ENCODE data around the gene SNTG2.
"Not testable (repeated sequence)": the region's sequence is repeated elsewhere in the genome, so short reads cannot be mapped to it uniquely, and the experiment has no call there.

SNTG2 gene

DNA sequence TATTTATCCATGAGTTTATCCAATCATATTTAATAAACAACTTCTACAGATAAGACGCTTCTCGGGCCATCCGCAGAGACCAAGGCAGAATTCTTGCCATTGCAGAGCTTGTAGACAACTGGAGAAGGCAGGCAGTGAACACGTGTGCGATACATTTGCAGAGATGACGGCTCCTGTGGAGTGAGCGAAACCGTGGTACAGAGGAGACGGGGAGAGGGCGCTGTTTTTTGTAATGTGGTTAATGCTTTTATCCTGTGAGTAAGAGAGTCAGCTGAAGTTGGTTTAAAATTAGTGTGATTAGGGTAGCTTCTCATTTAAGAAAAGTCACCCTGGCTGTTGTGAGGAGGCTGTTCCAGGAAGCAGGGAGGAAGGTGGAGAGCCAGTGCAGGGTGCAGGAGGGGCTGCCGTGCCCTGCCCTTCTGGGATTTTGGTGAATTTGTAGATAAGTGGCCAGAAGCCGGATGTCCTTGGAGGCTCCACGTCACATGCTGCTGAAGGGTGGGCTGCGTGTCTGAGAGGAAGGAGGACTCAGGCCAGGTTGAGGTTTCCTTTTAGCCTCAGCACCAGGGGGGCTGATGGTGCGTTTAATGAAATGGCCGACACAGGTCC is 151.4 kb downstream of the SNTG2 start:
- DNase-seq = no peak

DNA sequence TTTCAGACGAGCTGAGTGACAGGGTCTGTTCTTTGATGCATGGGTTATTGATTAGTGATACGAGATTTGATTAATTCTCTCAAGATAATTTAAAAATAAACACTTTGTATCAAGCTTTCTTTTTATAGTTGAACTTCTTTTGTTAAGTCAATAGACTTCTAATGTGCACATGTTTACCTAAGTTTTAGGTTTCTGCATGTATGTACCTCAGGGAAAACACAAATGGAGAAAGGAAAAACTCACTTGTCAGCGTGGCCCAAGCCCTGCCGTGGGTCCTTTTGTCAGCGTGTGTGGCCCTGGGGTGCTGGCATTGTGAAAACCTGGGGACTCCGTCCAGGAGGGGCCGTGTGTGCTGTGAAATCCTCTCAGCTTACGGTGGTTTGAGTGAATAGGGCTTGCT is 153.7 kb downstream of the SNTG2 start:
- DNase-seq = no peak

GRCh38 chr2:1106344-1106743 is 155.7 kb downstream of the SNTG2 start:
- DNase-seq = not testable (repeated sequence)

DNA sequence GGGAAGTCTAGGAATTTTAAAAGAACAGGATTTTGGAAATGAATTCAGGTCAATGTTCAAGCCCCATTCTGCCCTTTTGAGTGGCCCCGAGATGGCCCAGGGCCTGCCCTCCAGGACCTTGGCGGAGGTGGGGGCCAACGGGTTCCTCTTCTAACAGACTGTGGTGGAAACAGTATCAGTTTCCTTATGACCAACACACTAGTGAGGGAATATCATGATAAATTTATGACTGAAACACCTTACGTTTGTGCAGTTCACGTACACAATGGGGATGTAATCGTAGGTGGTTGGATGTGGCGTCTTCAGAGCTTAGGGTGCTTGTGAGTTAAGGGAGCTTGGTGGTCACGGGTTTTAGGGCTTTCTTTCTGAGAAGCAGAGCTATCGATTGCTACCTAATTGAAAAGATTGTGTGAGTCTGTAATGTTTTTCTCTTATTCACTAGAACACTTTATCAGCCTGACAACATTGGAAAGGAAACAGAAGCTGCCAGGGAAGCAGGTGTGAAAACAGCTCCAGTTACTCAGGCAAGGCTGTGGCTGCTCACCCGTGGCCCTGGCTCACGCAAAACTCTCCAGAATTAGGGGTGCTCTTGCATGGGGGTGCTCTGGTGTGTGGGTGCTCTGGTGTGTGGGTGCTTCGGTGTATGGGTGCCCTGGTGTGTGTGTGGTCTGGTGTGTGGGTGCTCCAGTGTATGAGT is 165.3 kb downstream of the SNTG2 start:
- no peak for DNase-seq

DNA sequence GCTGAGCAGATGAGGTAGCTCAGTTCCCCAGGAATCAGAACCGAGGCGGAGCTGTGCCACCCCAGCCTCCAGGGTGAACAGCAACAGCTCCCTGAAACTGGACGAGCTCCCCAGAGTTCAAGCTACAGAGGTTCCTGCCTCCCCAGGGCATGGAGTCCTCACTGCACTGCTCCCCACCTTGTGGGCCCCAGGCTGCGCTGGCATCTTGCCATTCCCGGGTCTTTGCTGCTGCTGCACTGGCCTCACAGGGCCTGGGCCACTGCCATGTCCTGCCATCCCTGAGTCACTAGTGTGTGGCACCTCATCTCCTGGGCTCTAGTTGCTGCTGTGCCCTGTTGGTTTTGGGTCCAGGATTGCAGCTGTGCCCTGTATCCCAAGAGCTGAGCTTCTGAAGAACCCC is 166.9 kb downstream of the SNTG2 start:
- no peak for DNase-seq

DNA sequence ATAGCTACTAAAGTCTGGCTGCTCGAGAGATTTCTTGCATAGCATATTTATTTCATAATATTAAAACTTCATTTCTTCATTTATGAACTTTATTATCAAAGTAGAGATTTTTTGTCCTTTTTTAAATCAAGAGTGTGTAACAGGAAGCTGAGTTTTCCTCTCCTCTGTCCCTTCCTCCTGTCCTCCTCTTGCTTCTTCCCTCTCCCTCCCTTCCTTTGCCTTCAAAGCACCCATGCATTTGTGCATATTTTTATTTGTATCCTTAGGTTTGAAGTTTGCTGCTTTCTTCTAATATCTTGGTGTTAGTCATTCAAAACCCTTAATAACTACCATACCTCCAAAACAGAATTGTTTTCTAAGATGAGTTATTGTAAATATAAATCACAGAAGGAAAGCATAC is 174.6 kb downstream of the SNTG2 start:
- no peak for DNase-seq

- DNase-seq = no peak
These were observed 175.2 kb downstream of the SNTG2 start for GRCh38 chr2:1125633-1126370.

DNA sequence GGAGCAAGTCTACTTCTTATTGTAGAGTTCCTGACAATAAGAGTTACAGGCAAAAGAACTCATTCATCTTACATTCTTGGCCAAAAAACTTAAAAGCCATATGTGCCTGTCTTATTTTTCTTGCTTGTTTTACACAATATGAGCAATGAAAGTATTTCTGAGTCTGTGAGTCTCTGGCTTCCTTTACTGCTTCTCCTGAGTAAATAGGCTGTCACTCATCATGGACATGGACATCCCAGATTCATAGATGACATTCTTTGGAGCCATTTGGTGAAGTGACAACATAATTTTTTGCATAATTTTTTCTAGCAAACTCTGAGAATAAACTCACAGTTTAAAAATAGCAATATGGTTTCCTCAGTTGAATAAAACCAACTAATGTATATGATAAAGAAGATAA is 179.3 kb downstream of the SNTG2 start:
- no peak for DNase-seq

DNA sequence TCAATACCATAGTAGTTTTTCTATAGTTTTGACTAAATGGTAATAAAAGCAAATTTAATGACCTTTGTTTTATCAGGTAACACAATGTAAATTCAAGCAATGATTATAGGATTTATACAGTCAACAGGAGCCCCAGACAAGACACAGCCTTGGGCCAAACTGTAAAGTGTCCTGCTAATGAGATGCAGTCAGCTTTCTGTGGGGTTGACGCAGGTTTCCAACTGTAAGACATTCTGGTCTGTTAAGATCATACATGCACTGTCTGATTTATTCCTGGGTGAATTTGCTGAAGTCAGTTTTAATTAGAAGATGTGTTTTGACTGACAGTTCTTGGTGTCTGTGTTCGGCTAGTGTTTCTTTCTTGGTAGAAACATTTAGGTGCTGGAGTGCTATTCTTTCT is 180.3 kb downstream of the SNTG2 start:
- DNase-seq = no peak

GRCh38 chr2:1132328-1132969 is 181.8 kb downstream of the SNTG2 start:
- no peak for DNase-seq

DNA sequence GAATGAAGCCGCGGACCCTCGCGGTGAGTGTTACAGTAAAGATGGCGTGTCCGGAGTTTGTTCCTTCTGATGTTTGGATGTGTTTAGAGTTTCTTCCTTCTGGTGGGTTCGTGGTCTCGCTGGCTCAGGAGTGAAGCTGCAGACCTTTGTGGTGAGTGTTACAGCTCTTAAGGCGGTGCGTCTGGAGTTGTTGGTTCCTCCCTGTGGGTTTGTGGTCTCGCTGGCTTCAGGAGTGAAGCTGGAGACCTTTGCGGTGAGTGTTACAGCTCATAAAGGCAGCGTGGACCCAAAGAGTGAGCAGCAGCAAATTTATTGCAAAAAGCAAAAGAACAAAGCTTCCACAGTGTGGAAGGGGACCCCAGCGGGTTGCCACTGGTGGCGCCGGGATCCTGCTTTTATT is 183.2 kb downstream of the SNTG2 start:
- DNase-seq = not testable (repeated sequence)

DNA sequence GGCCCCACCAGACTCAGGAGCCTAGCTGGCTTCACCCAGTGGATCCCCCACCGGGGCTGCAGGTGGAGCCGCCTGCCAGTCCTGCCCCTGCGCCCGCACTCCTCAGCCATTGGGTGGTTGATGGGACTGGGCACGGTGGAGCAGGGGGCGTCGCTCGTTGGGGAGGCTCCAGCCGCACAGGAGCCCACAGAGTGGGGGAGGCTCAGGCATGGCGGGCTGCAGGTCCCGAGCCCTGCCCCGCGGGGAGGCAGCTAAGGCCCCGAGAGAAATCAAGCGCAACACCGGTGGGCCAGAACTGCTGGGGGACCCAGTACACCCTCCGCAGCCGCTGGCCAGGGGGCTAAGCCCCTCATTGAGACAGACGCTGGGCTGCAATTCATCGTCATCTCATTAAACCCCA is 184.0 kb downstream of the SNTG2 start:
- DNase-seq = no peak

DNA sequence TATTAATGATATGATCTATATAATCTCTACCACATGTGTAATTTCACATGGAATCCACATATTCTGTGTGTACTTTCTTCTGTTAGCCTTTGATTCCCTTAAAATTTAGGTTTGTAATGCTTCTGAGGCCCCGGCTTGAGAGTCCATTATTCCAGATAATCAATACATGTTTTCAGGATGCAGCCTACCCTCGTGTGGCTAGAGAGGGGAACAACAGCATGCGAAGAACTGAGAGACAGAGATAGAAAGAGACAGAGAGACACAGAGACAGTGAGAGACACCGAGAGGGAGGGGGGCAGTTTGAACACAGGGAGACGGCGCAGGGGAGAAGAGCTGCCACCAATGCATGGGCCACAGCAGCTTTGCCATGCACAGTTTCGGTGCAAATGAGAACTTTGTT is 185.4 kb downstream of the SNTG2 start:
- DNase-seq = no peak

DNA sequence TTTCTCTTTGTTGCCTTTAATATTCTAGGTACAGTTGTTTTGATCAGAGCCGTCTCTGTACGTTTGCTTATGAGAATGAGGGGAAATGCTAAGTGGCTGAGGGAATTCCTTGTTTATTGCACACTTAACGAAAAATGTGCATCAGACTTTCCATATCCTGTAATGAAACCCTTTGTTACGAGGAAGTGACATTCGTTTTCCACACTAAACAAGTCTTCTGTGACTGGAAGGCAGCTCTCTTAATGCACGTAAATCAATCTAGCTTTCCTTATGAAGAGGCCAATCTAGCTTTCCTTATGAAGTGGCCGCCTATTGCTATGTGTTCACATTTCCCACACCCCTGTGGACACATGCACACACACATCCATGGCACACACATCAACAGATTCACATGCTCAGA is 186.2 kb downstream of the SNTG2 start:
- no peak for DNase-seq

DNA sequence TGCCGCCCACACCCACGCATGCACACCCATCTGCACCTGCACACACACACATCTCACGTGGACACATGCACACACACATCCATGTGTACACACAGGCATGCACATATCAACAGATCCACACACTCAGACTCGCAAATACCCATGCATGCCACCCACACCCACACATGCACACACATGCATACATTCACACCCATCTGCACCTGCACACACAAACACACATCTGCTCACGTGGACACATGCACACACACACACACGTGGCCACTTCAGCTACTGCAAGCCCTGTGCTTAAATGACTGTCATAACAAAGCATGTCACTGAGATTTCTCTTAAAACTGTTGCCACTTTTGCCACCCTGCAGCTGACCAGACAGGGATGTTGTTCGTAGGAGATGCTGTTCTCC is 186.6 kb downstream of the SNTG2 start:
- no peak for DNase-seq

DNA sequence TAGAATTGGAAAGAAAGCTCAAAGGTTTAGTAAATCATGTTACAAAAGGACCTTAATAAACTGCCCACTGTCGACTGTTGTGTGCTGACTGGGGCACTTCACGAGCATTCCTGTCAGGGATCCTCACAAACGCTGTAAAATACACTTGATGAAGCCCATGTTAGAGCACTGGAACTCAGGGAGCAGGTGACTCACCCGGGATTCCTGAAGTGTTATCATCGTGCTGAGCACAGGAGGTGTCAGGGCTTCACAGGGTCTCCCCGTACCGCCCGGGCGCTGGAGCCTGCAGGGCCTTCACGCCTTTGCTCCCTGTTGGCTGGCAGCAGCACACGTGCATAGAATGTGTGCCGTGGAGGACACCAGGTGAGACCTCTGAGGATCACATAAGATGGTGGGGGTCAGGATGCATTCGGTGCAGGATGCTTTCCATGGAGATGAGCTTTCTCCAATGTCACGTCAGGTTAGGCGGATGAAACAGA is 187.3 kb downstream of the SNTG2 start:
- DNase-seq = no peak

GRCh38 chr2:1140389-1141003 is 189.8 kb downstream of the SNTG2 start:
- DNase-seq = peak; percentile 34

DNA sequence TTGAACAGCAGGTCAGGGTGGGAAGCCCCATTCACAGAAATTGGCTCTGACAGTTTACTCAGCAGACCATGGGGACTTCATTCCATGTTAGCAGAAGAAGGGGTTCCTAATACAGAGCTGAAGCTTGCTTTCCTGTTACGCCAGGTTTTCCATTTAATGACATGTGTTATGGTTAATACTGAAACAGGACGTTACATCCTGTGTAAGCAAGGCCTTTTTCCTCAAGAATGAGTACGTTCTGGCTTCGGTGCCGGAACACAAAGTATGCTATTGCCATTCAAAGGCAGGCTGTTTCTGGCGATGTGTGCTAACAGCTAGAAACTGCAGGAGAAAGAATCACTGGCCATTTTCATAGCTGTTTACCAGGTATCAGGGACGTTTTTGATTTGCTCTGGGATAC is 190.4 kb downstream of the SNTG2 start:
- no peak for DNase-seq

- DNase-seq = no peak
These were observed 192.5 kb downstream of the SNTG2 start for GRCh38 chr2:1143129-1143528.

- DNase-seq = no peak
These were observed 197.4 kb downstream of the SNTG2 start for GRCh38 chr2:1147873-1148612.

GRCh38 chr2:1150724-1151511 is 200.3 kb downstream of the SNTG2 start:
- no peak for DNase-seq

DNA sequence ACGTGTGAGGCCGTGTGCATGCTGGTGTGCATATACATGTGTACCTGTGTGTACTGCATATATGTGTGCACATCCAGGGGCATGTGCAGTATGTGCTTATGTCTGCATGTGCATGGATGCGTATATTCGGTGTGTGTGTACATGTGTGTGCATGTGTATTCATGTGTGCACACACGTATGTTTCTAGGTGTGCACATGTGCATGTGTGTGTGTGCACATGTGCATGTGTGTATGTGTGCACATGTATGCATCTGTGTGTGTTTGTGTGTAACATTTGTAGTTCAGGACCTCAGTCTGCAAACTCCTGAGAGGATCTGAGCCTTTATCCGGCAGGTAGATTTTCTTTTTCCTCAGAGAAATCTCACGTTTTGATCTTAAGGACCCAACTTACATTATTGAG is 201.7 kb downstream of the SNTG2 start:
- no peak for DNase-seq
